ENCODE data around the gene NAA50. TPM values are rescaled to one million over a fixed set of nuclear protein-coding genes. Genes with fewer than 3 reads are reported as not detected.

Gene NAA50
- total RNA-seq, 1 experiment from 2014 or later, result 188 TPM

DNA sequence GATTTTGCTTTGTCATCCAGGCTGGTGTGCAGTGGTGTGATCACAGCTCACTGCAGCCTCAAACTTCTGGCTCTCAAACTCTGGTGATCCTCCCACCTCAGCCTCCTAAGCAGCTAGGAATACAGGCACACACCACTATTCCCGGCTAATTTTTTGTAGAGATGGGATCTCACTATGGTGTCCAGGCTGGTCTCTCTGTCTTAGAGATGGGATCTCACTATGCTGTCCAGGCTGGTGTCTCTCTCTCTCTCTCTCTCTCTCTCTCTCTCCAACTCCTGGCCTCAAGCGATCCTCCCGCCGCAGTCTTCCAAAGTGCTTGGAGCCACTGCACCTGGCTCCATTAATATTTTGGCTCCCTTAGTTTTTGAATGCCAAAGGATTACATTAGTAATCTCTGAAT lies 67.3 kb downstream of the NAA50 start:
- Histone ChIP-seq H3K36me3 (ENCODE audit: control insufficient read depth, insufficient read depth, low read length) (no peaks in the 10 kb centered on the region; the same call in 1 of the 2 replicates), H3K4me1 (no peaks in the 10 kb centered on the region), H3K4me3 (ENCODE audit: low read depth, low read length) (no peak overlapping the region), H3K27me3 (replicated peaks; ENCODE audit: control insufficient read depth, insufficient read depth, low read length) (no peaks in the 10 kb centered on the region), H3K9me3 (no peaks in the 10 kb centered on the region)
- Mint-ChIP-seq H3K4me3 (ENCODE audit: unreplicated experiment) (no peak overlapping the region), H3K27me3 (ENCODE audit: insufficient read depth, unreplicated experiment) (no peaks in the 10 kb centered on the region), H3K4me1 (ENCODE audit: low read depth, unreplicated experiment) (no peaks in the 10 kb centered on the region), H3K27ac (ENCODE audit: unreplicated experiment) (no peak overlapping the region), H3K36me3 (ENCODE audit: insufficient read depth, unreplicated experiment) (no peaks in the 10 kb centered on the region), H3K9me3 (ENCODE audit: unreplicated experiment) (peaks cover 2% of the 10 kb centered on the region)
- intact Hi-C loops (cut with micrococcal nuclease; ENCODE audit: unreplicated experiment), result no loop called here
- BruUV-seq (replicated peaks), result no TSS peak
- TF ChIP-seq, protein P1, sequence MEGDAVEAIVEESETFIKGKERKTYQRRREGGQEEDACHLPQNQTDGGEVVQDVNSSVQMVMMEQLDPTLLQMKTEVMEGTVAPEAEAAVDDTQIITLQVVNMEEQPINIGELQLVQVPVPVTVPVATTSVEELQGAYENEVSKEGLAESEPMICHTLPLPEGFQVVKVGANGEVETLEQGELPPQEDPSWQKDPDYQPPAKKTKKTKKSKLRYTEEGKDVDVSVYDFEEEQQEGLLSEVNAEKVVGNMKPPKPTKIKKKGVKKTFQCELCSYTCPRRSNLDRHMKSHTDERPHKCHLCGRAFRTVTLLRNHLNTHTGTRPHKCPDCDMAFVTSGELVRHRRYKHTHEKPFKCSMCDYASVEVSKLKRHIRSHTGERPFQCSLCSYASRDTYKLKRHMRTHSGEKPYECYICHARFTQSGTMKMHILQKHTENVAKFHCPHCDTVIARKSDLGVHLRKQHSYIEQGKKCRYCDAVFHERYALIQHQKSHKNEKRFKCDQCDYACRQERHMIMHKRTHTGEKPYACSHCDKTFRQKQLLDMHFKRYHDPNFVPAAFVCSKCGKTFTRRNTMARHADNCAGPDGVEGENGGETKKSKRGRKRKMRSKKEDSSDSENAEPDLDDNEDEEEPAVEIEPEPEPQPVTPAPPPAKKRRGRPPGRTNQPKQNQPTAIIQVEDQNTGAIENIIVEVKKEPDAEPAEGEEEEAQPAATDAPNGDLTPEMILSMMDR (IDR thresholded peaks at IDR 0.05; ENCODE audit: insufficient read depth in 1 of 2, low read depth in 1 of 2, low read length in 1 of 2, severe bottlenecking in 1 of 2, unreplicated experiment in 1 of 2), result no peak
- no peak for DNase-seq
- POLR2A ChIA-PET, result no interaction called here
- CTCF ChIA-PET, result no interaction called here

DNA sequence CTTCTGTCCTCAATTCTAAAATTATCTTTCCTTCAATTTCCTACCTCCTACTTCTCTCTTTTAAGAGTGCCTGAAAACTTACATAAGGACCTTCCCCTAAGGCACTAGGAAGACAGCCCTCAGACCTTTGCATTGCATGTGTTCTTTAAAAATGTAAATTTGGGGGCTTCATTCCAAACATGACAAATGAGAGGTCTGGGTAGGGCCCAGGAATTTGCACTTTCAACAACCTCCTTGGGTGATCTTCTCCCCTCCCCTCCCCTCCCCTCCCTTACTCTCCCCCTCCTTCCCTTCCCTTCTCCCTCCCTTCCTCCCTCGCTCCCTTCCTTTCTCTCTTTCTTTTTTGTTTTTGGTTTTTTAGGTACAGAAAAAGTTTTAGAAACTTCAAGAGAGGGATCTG lies 68.3 kb downstream of the NAA50 start:
- ChIA-PET POLR2A (no interaction called here), CTCF (no interaction called here)
- Mint-ChIP-seq H3K27me3 (ENCODE audit: insufficient read depth, unreplicated experiment) (no peaks in the 10 kb centered on the region), H3K27ac (ENCODE audit: unreplicated experiment) (no peak overlapping the region), H3K36me3 (ENCODE audit: insufficient read depth, unreplicated experiment) (no peaks in the 10 kb centered on the region), H3K4me3 (ENCODE audit: unreplicated experiment) (no peak overlapping the region), H3K4me1 (ENCODE audit: low read depth, unreplicated experiment) (no peaks in the 10 kb centered on the region), H3K9me3 (ENCODE audit: unreplicated experiment) (no peaks in the 10 kb centered on the region)
- H3K4me3 ChIP-seq (ENCODE audit: low read depth, low read length), result no peak overlapping the region
- DNase-seq, result no peak
- no peaks in the 10 kb centered on the region; the same call in 1 of the 2 replicates for H3K36me3 ChIP-seq (ENCODE audit: control insufficient read depth, insufficient read depth, low read length)
- H3K27me3 ChIP-seq (replicated peaks; ENCODE audit: control insufficient read depth, insufficient read depth, low read length), result no peaks in the 10 kb centered on the region
- intact Hi-C loops (cut with micrococcal nuclease; ENCODE audit: unreplicated experiment), result no loop called here
- no TSS peak for BruUV-seq (replicated peaks)
- H3K4me1 ChIP-seq, result no peaks in the 10 kb centered on the region
- no peaks in the 10 kb centered on the region for H3K9me3 ChIP-seq
- TF ChIP-seq, protein P1 (IDR thresholded peaks at IDR 0.05; ENCODE audit: insufficient read depth in 1 of 2, low read depth in 1 of 2, low read length in 1 of 2, severe bottlenecking in 1 of 2, unreplicated experiment in 1 of 2), result no peak

DNA sequence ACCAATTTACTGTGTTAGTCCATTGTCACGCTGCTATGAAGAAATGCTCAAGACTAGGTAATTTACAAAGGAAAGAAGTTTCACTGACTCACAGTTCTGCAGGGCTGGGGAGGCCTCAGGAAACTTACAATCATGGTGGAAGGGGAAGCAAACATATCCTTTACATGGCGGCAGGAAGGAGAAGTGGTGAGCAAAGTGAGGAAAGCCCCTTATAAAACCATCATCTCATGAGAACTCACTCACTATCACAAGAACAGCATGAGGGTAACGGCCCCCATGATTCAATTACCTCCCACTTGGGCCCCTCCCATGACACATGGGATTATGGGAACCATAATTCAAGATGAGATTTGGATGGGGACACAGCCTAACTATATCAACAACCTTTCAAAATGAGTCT lies 69.8 kb downstream of the NAA50 start:
- no peaks in the 10 kb centered on the region for H3K9me3 Mint-ChIP-seq (ENCODE audit: unreplicated experiment)
- no peaks in the 10 kb centered on the region for H3K27me3 Mint-ChIP-seq (ENCODE audit: insufficient read depth, unreplicated experiment)
- BruUV-seq (replicated peaks), result no TSS peak
- no peaks in the 10 kb centered on the region; the same call in 1 of the 2 replicates for H3K36me3 ChIP-seq (ENCODE audit: control insufficient read depth, insufficient read depth, low read length)
- ChIA-PET CTCF (no interaction called here), POLR2A (no interaction called here)
- H3K4me1 ChIP-seq, result no peaks in the 10 kb centered on the region
- intact Hi-C loops (cut with micrococcal nuclease; ENCODE audit: unreplicated experiment), result no loop called here
- H3K36me3 Mint-ChIP-seq (ENCODE audit: insufficient read depth, unreplicated experiment), result no peaks in the 10 kb centered on the region
- no peak overlapping the region for H3K4me3 Mint-ChIP-seq (ENCODE audit: unreplicated experiment)
- no peak for DNase-seq
- TF ChIP-seq, protein P1 (IDR thresholded peaks at IDR 0.05; ENCODE audit: insufficient read depth in 1 of 2, low read depth in 1 of 2, low read length in 1 of 2, severe bottlenecking in 1 of 2, unreplicated experiment in 1 of 2), result no peak
- H3K4me3 ChIP-seq (ENCODE audit: low read depth, low read length), result no peak overlapping the region
- H3K27me3 ChIP-seq (replicated peaks; ENCODE audit: control insufficient read depth, insufficient read depth, low read length), result no peaks in the 10 kb centered on the region
- H3K9me3 ChIP-seq, result no peaks in the 10 kb centered on the region
- no peak overlapping the region for H3K27ac Mint-ChIP-seq (ENCODE audit: unreplicated experiment)
- no peaks in the 10 kb centered on the region for H3K4me1 Mint-ChIP-seq (ENCODE audit: low read depth, unreplicated experiment)

All from Caco-2 (cell line).